H9 (cell line): ENCODE data around the gene YBX3. TPM values are rescaled to one million over a fixed set of nuclear protein-coding genes. Genes with fewer than 3 reads are reported as not detected.

Experiments
- DNase-seq: peaks from one replicate; pipeline ENCODE4 v3.0.0-alpha.2; 2017
- H2AFZ ChIP-seq: one replicate; pipeline ENCODE4 v1.6.1; 2013; ENCODE audit warnings: mild to moderate bottlenecking, low read length, control low read depth, moderate library complexity
- H2AK5ac ChIP-seq: 2 replicates; pipeline ENCODE4 v1.6.1; 2013; ENCODE audit warnings: low read length, control low read depth, mixed read lengths; ENCODE audit not compliant: insufficient read length
- H2BK120ac ChIP-seq: one replicate; pipeline ENCODE4 v1.6.1; 2013; ENCODE audit warnings: low read depth, mild to moderate bottlenecking, low read length, control low read depth, inconsistent platforms; ENCODE audit not compliant: poor library complexity, severe bottlenecking
- H2BK12ac ChIP-seq: 2 replicates; pipeline ENCODE4 v1.6.1; 2013; ENCODE audit warnings: low read length, control low read depth, mixed read lengths, low read depth; ENCODE audit not compliant: insufficient read length
- H2BK15ac ChIP-seq: 2 replicates; pipeline ENCODE4 v1.6.1; 2013; ENCODE audit warnings: low read depth, low read length, control low read depth
- H2BK20ac ChIP-seq: one replicate; pipeline ENCODE4 v1.6.1; 2013; ENCODE audit warnings: low read depth, mild to moderate bottlenecking, low read length, control low read depth, inconsistent platforms; ENCODE audit not compliant: poor library complexity, severe bottlenecking
- H2BK5ac ChIP-seq: 2 replicates; pipeline ENCODE4 v1.6.1; 2013; ENCODE audit warnings: low read length, control low read depth, mixed read lengths; ENCODE audit not compliant: insufficient read length
- H3K14ac ChIP-seq: 2 replicates; pipeline ENCODE4 v1.6.1; 2013; ENCODE audit warnings: low read length, control low read depth; ENCODE audit not compliant: insufficient read depth
- H3K18ac ChIP-seq: 2 replicates; pipeline ENCODE4 v1.6.1; 2013; ENCODE audit warnings: low read depth, mild to moderate bottlenecking, mixed read lengths, low read length, control low read depth; ENCODE audit not compliant: insufficient read length
- H3K23ac ChIP-seq: 2 replicates; pipeline ENCODE4 v1.6.1; 2013; ENCODE audit warnings: low read length, control low read depth, mixed read lengths, low read depth; ENCODE audit not compliant: insufficient read length
- H3K23me2 ChIP-seq: 2 replicates; pipeline ENCODE4 v1.6.1; 2013; ENCODE audit warnings: low read depth, mild to moderate bottlenecking, mixed read lengths, low read length, control low read depth; ENCODE audit not compliant: insufficient read length, poor library complexity, severe bottlenecking
- H3K27ac ChIP-seq: 2 replicates; pipeline ENCODE4 v1.5.1; 2013; ENCODE audit warnings: low read length, control low read depth, mixed read lengths, low read depth; ENCODE audit not compliant: insufficient read length
- H3K27me3 ChIP-seq: 2 replicates; pipeline ENCODE4 v1.6.1; 2013; ENCODE audit warnings: low read length, control low read depth, inconsistent platforms; ENCODE audit not compliant: insufficient read depth
- H3K4ac ChIP-seq: 2 replicates; pipeline ENCODE4 v1.6.1; 2013; ENCODE audit warnings: low read depth, mild to moderate bottlenecking, control low read depth, inconsistent platforms, low read length, moderate library complexity
- H3K4me1 ChIP-seq: 2 replicates; pipeline ENCODE4 v1.6.1; 2013; ENCODE audit warnings: low read length, control low read depth, inconsistent platforms; ENCODE audit not compliant: insufficient read depth
- H3K4me2 ChIP-seq: 2 replicates; pipeline ENCODE4 v1.6.1; 2013; ENCODE audit warnings: low read length, control low read depth, mixed read lengths; ENCODE audit not compliant: insufficient read length, insufficient read depth
- H3K56ac ChIP-seq: 2 replicates; pipeline ENCODE4 v1.6.1; 2013; ENCODE audit warnings: low read depth, mild to moderate bottlenecking, mixed read lengths, low read length, control low read depth; ENCODE audit not compliant: insufficient read length
- H3K79me1 ChIP-seq: 2 replicates; pipeline ENCODE4 v1.6.1; 2013; ENCODE audit warnings: low read depth, mild to moderate bottlenecking, moderate library complexity, low read length, control low read depth, inconsistent platforms; ENCODE audit not compliant: insufficient read depth, poor library complexity, severe bottlenecking
- H3K79me2 ChIP-seq: 2 replicates; pipeline ENCODE4 v1.6.1; 2013; ENCODE audit warnings: low read length, control low read depth, inconsistent platforms; ENCODE audit not compliant: insufficient read depth
- H3K9ac ChIP-seq: 2 replicates; pipeline ENCODE4 v1.6.1; 2013; ENCODE audit warnings: low read length, control low read depth, mixed read lengths; ENCODE audit not compliant: insufficient read length; ENCODE audit errors: extremely low read depth
- H3K9me3 ChIP-seq: one replicate; pipeline ENCODE4 v1.6.1; 2013; ENCODE audit warnings: low read depth, low read length, inconsistent platforms; ENCODE audit not compliant: control insufficient read depth
- H3T11ph ChIP-seq: one replicate; pipeline ENCODE4 v1.6.1; 2013; ENCODE audit warnings: mild to moderate bottlenecking, low read length, control low read depth, inconsistent platforms
- H4K20me1 ChIP-seq: one replicate; pipeline ENCODE4 v1.6.1; 2013; ENCODE audit not compliant: control insufficient read depth, insufficient read length, insufficient read depth
- H4K5ac ChIP-seq: 2 replicates; pipeline ENCODE4 v1.6.1; 2013; ENCODE audit warnings: low read depth, mild to moderate bottlenecking, mixed read lengths, low read length, control low read depth; ENCODE audit not compliant: insufficient read length
- H4K8ac ChIP-seq: replicated peaks from 2 replicates; pipeline ENCODE4 v1.6.1; 2013; ENCODE audit warnings: low read length, control low read depth, mixed read lengths, low read depth; ENCODE audit not compliant: insufficient read length
- H4K91ac ChIP-seq: 2 replicates; pipeline ENCODE4 v1.6.1; 2013; ENCODE audit warnings: low read depth, mild to moderate bottlenecking, moderate library complexity, mixed read lengths, low read length, control low read depth; ENCODE audit not compliant: insufficient read length
- H3K27ac Mint-ChIP-seq, 3 experiments: 2 replicates in 2 of 3; 3 replicates in 1 of 3; pipeline ENCODE4 v1.8.0; 2020 to 2021; ENCODE audit warnings: mixed read lengths in 3 of 3, mild to moderate bottlenecking in 1 of 3, moderate library complexity in 1 of 3
- H3K27me3 Mint-ChIP-seq: 2 replicates; pipeline ENCODE4 v1.8.0; 2021; ENCODE audit warnings: low read depth, mild to moderate bottlenecking, moderate library complexity, mixed read lengths
- H3K36me3 Mint-ChIP-seq, 3 experiments: 2 replicates in 2 of 3; 3 replicates in 1 of 3; pipeline ENCODE4 v1.8.0; 2020 to 2021; ENCODE audit warnings: low read depth in 3 of 3, mixed read lengths in 3 of 3; ENCODE audit not compliant: insufficient read depth in 1 of 3
- H3K4me1 Mint-ChIP-seq, 2 experiments: 2 replicates each; pipeline ENCODE4 v1.8.0; 2020; ENCODE audit warnings: mixed read lengths in 2 of 2
- H3K4me3 Mint-ChIP-seq, 2 experiments: 2 replicates in 1 of 2; 3 replicates in 1 of 2; pipeline ENCODE4 v1.8.0; 2020 to 2021; ENCODE audit warnings: mild to moderate bottlenecking in 2 of 2, mixed read lengths in 2 of 2, moderate library complexity in 1 of 2
- H3K9me3 Mint-ChIP-seq, 2 experiments: 2 replicates in 1 of 2; 3 replicates in 1 of 2; pipeline ENCODE4 v1.8.0; 2020; ENCODE audit warnings: mild to moderate bottlenecking in 2 of 2, mixed read lengths in 2 of 2, moderate library complexity in 1 of 2
- WGBS: extraction: QIAGEN DNeasy Blood & Tissue Kit; methylation state at CpG from one replicate; pipeline ENCODE4 v1.1.7; 2013; ENCODE audit warnings: missing lambda C conversion rate, low lambda C conversion rate, mixed read lengths; ENCODE audit not compliant: insufficient read length; ENCODE audit errors: extremely low coverage; 5-methylcytosine and 5-hydroxymethylcytosine counted together
- total RNA-seq: library from RNA; stranded (reverse); gene quantifications from 2 replicates; pipeline ENCODE4 v1.2.1, GENCODE V29; 2021
- TF ChIP-seq, protein P1 (sequence below): fragments of 200-600 bp; sonication (generic); conservative IDR thresholded peaks from 3 replicates; pipeline ENCODE4 v1.8.0; 2021; ENCODE audit warnings: antibody characterized with exemption, mild to moderate bottlenecking

Gene YBX3
- total RNA-seq, 1 experiment from 2014 or later = 343 TPM

DNA sequence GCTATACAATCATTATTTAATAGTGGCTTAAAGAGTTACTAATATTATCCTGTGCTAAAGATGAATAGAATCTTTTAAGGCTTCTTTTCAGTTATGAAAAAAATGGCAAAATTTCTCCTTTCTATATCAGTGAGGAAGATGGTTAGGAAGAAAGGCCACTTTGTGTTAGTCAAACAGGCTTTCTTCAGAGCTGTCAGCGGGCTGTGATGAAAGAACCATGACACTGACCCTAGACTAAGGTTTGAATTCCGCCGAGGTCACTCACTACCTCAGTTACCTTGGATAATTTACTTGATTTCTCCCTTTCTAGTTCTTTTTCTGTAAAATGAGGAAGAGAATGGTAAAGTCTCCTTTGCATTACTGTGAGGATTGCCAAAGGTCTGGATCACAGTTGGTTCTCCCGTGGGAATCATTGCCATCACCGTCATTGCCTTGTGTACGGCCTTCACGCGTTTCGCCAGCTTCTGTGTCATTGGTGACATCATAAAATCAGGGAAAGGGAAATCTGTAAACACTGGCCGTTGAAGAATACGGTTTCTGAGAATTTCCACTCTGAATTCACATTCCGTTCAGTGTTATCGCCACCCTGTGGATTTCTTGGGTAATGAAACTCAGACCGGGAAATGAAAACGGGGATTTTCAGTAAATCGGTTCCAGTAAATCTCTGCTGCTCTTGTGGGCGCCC is 26.7 kb upstream of the YBX3 start:
- peaks cover 0 to 3% (median 2%) of the 10 kb centered on the region in 3 experiments; a peak in 3 of 7 replicates for H3K36me3 Mint-ChIP-seq
- Histone ChIP-seq H3K4me1 (no peaks in the 10 kb centered on the region), H2AFZ (peak overlapping the region; percentile 100), H3K4me2 (peak overlapping the region; percentile 62), H3K27ac (no peak overlapping the region), H2AK5ac (no peak overlapping the region), H3K27me3 (no peaks in the 10 kb centered on the region), H2BK15ac (no peak overlapping the region), H3K9ac (no peak overlapping the region), H2BK5ac (no peak overlapping the region), H3K23ac (no peak overlapping the region), H3K79me1 (no peaks in the 10 kb centered on the region), H3K14ac (no peak overlapping the region), H4K91ac (no peak overlapping the region), H3K9me3 (no peaks in the 10 kb centered on the region), H2BK120ac (no peak overlapping the region), H3K18ac (no peak overlapping the region), H3K4ac (no peak overlapping the region), H3T11ph (no peak overlapping the region), H2BK20ac (no peak overlapping the region), H3K56ac (no peak overlapping the region), H4K8ac (no peak overlapping the region), H4K5ac (no peak overlapping the region), H3K79me2 (no peaks in the 10 kb centered on the region), H4K20me1 (no peaks in the 10 kb centered on the region), H3K23me2 (peaks cover 2% of the 10 kb centered on the region), H2BK12ac (no peak overlapping the region)
- WGBS = no CpG with 5 or more reads among the region's 17 CpGs
- peaks cover 6% of the 10 kb centered on the region in 2 experiments; a peak in 4 of 5 replicates for H3K9me3 Mint-ChIP-seq
- H3K4me1 Mint-ChIP-seq = peaks cover 0 to 2% of the 10 kb centered on the region in 2 experiments; a peak in 2 of 4 replicates
- TF ChIP-seq, protein P1, sequence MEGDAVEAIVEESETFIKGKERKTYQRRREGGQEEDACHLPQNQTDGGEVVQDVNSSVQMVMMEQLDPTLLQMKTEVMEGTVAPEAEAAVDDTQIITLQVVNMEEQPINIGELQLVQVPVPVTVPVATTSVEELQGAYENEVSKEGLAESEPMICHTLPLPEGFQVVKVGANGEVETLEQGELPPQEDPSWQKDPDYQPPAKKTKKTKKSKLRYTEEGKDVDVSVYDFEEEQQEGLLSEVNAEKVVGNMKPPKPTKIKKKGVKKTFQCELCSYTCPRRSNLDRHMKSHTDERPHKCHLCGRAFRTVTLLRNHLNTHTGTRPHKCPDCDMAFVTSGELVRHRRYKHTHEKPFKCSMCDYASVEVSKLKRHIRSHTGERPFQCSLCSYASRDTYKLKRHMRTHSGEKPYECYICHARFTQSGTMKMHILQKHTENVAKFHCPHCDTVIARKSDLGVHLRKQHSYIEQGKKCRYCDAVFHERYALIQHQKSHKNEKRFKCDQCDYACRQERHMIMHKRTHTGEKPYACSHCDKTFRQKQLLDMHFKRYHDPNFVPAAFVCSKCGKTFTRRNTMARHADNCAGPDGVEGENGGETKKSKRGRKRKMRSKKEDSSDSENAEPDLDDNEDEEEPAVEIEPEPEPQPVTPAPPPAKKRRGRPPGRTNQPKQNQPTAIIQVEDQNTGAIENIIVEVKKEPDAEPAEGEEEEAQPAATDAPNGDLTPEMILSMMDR = peak; percentile 92
- peak overlapping the region; percentile 52 to 57; a peak in 4 of 5 replicates for H3K4me3 Mint-ChIP-seq
- peak; percentile 83 for DNase-seq
- no peak overlapping the region for H3K27ac Mint-ChIP-seq
- peaks cover 6% of the 10 kb centered on the region for H3K27me3 Mint-ChIP-seq
